ENCODE measurements around the gene ZNF587.

GRCh38 chr19:57867868-57868492 lies 18.3 kb downstream of the ZNF587 start:
- TF ChIP-seq CTCF (IDR thresholded peaks at IDR 0.05) (no peak), POLR2AphosphoS5 (IDR thresholded peaks at IDR 0.05) (no peak), POLR2A (IDR thresholded peaks at IDR 0.05) (no peak)

Measured in upper lobe of left lung (tissue), 4 donors.